ENCODE data around the gene NCR3LG1. TPM values are rescaled to one million over a fixed set of nuclear protein-coding genes. Genes with fewer than 3 reads are reported as not detected.

The NCR3LG1 gene
- polyA plus RNA-seq, 1 of the 3 experiments (the other 2 are of a cell fraction) = 0.67 TPM

DNA sequence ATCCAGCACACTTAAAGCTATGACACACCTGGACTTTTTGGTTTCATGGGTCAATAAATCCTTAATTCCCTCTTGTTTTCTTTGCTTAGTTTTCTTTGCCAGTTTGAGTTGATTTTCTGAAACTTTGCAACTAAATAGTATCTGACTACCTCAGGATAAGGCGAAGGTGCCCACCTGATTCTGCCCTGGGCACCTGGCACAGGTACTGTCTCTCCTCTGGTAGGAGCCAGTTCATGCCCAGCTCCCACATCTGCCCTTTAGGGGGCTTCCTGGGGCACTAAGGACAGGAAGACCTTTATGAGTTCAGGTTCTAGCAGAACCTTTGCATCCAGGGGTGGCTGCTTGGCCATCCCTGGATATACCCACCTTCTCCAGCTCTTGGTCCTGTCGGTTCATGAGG lies 56.4 kb downstream of the NCR3LG1 start:
- Histone ChIP-seq H3K4me1 (ENCODE audit: control insufficient read depth in 1 of 2, insufficient read depth in 2 of 2, low read depth in 1 of 2, low read length in 1 of 2) (peaks cover 0 to 16% of the 10 kb centered on the region in 2 experiments; a peak in 1 of 4 replicates), H3K9me3 (no peaks in the 10 kb centered on the region), H3K36me3 (replicated peaks in 1 of 2; ENCODE audit: control insufficient read depth in 1 of 2, insufficient read depth in 2 of 2, low read length in 1 of 2) (no peaks in the 10 kb centered on the region), H3K27me3 (ENCODE audit: insufficient read depth) (no peaks in the 10 kb centered on the region), H2AFZ (ENCODE audit: low read depth) (no peak overlapping the region), H4K20me1 (ENCODE audit: insufficient read depth) (no peaks in the 10 kb centered on the region), H3K27ac (ENCODE audit: low read depth in 2 of 2, low read length in 1 of 2) (no peak overlapping the region), H3F3A (replicated peaks; ENCODE audit: insufficient read depth) (no peaks in the 10 kb centered on the region), H3K4me3 (ENCODE audit: low read depth in 2 of 2, low read length in 1 of 2) (no peak overlapping the region), H3K79me2 (ENCODE audit: insufficient read depth) (no peaks in the 10 kb centered on the region), H3K4me2 (no peak overlapping the region), H3K9me2 (no peaks in the 10 kb centered on the region), H3K9ac (no peak overlapping the region)
- no peak for DNase-seq
- POLR2A ChIA-PET = no interaction called here
- TF ChIP-seq MEF2A (IDR thresholded peaks at IDR 0.05; ENCODE audit: borderline replicate concordance, low read depth) (no peak), FOSL2 (IDR thresholded peaks at IDR 0.05; ENCODE audit: borderline replicate concordance, low read depth) (no peak), CTCF (IDR thresholded peaks at IDR 0.05) (no peak), NRF1 (IDR thresholded peaks at IDR 0.05; ENCODE audit: low read depth, low read length) (no peak), RXRA (IDR thresholded peaks at IDR 0.05; ENCODE audit: borderline replicate concordance, low read depth) (no peak), ELF1 (IDR thresholded peaks at IDR 0.05) (no peak), USF1 (IDR thresholded peaks at IDR 0.05; ENCODE audit: borderline replicate concordance, low read depth) (no peak), GATA2 (CRISPR knock-in tag; IDR thresholded peaks at IDR 0.05) (no peak), YY1 (IDR thresholded peaks at IDR 0.05; ENCODE audit: low read depth) (no peak), EZH2phosphoT487 (IDR thresholded peaks at IDR 0.05; ENCODE audit: borderline replicate concordance, low read depth) (no peak), JUND (IDR thresholded peaks at IDR 0.05) (no peak), FOXJ3 (CRISPR knock-in tag; IDR thresholded peaks at IDR 0.05) (no peak), SIN3A (IDR thresholded peaks at IDR 0.05; ENCODE audit: borderline replicate concordance, low read depth, low read length) (no peak), POLR2AphosphoS5 (IDR thresholded peaks at IDR 0.05; ENCODE audit: low read depth, low read length) (no peak), EP300 (IDR thresholded peaks at IDR 0.05; ENCODE audit: borderline replicate concordance in 1 of 2, low read depth in 1 of 2, low read length in 1 of 2) (no peak), MAX (IDR thresholded peaks at IDR 0.05; ENCODE audit: low read depth) (no peak)
- TF ChIP-seq, protein P1, sequence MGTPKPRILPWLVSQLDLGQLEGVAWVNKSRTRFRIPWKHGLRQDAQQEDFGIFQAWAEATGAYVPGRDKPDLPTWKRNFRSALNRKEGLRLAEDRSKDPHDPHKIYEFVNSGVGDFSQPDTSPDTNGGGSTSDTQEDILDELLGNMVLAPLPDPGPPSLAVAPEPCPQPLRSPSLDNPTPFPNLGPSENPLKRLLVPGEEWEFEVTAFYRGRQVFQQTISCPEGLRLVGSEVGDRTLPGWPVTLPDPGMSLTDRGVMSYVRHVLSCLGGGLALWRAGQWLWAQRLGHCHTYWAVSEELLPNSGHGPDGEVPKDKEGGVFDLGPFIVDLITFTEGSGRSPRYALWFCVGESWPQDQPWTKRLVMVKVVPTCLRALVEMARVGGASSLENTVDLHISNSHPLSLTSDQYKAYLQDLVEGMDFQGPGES (IDR thresholded peaks at IDR 0.05; ENCODE audit: low read depth, low read length) = no peak
- TF ChIP-seq, protein P2, sequence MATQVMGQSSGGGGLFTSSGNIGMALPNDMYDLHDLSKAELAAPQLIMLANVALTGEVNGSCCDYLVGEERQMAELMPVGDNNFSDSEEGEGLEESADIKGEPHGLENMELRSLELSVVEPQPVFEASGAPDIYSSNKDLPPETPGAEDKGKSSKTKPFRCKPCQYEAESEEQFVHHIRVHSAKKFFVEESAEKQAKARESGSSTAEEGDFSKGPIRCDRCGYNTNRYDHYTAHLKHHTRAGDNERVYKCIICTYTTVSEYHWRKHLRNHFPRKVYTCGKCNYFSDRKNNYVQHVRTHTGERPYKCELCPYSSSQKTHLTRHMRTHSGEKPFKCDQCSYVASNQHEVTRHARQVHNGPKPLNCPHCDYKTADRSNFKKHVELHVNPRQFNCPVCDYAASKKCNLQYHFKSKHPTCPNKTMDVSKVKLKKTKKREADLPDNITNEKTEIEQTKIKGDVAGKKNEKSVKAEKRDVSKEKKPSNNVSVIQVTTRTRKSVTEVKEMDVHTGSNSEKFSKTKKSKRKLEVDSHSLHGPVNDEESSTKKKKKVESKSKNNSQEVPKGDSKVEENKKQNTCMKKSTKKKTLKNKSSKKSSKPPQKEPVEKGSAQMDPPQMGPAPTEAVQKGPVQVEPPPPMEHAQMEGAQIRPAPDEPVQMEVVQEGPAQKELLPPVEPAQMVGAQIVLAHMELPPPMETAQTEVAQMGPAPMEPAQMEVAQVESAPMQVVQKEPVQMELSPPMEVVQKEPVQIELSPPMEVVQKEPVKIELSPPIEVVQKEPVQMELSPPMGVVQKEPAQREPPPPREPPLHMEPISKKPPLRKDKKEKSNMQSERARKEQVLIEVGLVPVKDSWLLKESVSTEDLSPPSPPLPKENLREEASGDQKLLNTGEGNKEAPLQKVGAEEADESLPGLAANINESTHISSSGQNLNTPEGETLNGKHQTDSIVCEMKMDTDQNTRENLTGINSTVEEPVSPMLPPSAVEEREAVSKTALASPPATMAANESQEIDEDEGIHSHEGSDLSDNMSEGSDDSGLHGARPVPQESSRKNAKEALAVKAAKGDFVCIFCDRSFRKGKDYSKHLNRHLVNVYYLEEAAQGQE (IDR thresholded peaks at IDR 0.05; ENCODE audit: low read depth, low read length) = no peak
- WGBS (ENCODE audit: low lambda C conversion rate) = 35% methylated on average over 2 of the region's 2 CpGs
- CTCF ChIA-PET = interaction anchor here (0.7 to 4.2 kb wide), 5 partner anchors 19 to 96 kb away, joined by 3 to 13 read pairs (median 7); partner anchors contain the start of gene KCNJ11
